ENCODE results near the gene TNNT1.

DNA sequence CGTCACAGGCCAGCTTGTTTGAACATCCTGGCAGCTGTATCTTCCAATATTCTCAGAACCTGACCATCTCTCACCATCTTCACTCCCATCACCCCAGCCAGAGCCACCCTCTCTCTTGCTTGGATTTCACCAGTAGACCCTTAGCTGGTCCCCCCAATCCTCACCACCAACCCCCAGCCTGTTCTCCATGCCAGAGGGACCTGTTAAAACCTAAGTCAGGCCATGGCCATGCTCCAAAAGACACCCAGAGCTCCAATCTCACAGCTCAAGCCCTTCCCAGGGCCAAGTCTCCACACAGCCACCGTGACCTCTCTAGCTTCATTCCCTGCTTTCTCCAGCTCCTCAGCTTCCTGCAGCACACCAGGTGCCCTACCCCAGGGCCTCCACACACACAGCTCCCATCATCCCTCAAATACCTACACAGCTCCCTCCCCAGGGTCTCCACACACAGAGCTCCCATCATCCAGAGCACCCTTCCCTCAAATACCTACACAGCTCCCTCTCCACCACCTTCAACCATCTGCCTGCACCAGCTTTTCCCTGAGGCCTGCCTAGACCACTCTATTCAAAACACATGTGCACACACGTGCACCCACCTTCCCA, 59.6 kb downstream of the TNNT1 start:
- TF ChIP-seq POLR2A (IDR thresholded peaks at IDR 0.05): no peak
- TF ChIP-seq, protein P1, sequence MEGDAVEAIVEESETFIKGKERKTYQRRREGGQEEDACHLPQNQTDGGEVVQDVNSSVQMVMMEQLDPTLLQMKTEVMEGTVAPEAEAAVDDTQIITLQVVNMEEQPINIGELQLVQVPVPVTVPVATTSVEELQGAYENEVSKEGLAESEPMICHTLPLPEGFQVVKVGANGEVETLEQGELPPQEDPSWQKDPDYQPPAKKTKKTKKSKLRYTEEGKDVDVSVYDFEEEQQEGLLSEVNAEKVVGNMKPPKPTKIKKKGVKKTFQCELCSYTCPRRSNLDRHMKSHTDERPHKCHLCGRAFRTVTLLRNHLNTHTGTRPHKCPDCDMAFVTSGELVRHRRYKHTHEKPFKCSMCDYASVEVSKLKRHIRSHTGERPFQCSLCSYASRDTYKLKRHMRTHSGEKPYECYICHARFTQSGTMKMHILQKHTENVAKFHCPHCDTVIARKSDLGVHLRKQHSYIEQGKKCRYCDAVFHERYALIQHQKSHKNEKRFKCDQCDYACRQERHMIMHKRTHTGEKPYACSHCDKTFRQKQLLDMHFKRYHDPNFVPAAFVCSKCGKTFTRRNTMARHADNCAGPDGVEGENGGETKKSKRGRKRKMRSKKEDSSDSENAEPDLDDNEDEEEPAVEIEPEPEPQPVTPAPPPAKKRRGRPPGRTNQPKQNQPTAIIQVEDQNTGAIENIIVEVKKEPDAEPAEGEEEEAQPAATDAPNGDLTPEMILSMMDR (IDR thresholded peaks at IDR 0.05): no peak

Data from adrenal gland (tissue), 5 donors.